Measurements from ENCODE around the gene STMN1. TPM values are rescaled to one million over a fixed set of nuclear protein-coding genes. Genes with fewer than 3 reads are reported as not detected.

Gene STMN1
- total RNA-seq, 4 donors from 2014 or later = 19.0 to 26.5 (median 24.0) TPM

DNA sequence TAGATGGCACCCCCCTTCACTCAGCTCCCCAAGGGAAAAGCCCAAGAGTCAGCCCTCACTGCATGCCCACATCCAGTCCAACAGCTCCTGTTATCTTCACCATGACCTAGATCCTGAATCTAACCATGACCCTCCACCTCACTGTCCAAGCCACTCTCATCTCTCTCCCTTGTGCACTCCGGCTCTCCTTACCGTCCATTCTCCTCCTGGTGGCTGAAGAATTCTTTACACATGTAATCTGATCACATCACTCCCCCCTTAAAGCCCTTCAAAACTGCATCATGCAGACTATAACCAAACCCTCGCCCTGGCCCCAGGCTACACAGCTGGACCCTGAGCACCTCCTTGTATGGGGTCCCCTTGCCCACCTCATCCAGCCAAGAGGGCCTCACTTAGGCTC lies 16.7 kb downstream of the STMN1 start:
- WGBS, 2 donors = 82 to 91% methylated on average over 3 of the region's 3 CpGs
- intact Hi-C loops (cut with DNase I; ENCODE audit: low total_unique reads) = no loop called here
- TF ChIP-seq POLR2A (IDR thresholded peaks at IDR 0.05) = no peak
- no peak for TF ChIP-seq CTCF (IDR thresholded peaks at IDR 0.05)
- no peak overlapping the region for H3K4me3 ChIP-seq (ENCODE audit: low read depth, poor library complexity, severe bottlenecking)
- DNase-seq (ENCODE audit: low spot score in 2 of 2) = no peak

- no peak overlapping the region for H3K4me3 ChIP-seq (ENCODE audit: low read depth, poor library complexity, severe bottlenecking)
- intact Hi-C loops (cut with DNase I; ENCODE audit: low total_unique reads) = no loop called here
- WGBS, 2 donors = 71 to 77% methylated on average over 7 of the region's 7 CpGs
- no peak for DNase-seq (ENCODE audit: low spot score in 2 of 2)
- TF ChIP-seq POLR2A (IDR thresholded peaks at IDR 0.05) (no peak), CTCF (IDR thresholded peaks at IDR 0.05) (no peak)
These were observed 17.7 kb downstream of the STMN1 start for GRCh38 chr1:25888426-25888987.

DNA sequence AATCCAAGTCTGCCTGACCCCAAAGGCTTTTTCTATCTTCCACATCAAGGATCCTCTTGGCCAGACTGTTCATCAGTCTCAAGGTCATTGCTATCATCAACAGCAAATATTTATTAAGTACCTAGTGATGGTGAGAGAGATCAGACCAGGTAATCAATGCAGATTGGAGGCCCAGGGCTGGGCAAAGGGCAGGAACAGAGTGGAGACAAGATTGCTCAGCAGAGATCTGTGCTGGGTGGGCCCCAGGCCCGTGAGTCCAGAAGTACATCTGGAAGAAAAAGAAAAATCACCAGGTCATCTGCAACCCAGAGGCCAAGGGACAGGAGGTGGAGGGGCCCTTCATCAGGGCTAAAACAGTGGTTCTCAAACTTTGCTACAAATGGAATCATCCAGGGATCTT lies 20.6 kb downstream of the STMN1 start:
- no peak for TF ChIP-seq POLR2A (IDR thresholded peaks at IDR 0.05)
- no peak for TF ChIP-seq CTCF (IDR thresholded peaks at IDR 0.05)
- intact Hi-C loops (cut with DNase I; ENCODE audit: low total_unique reads) = no loop called here
- 94 to 100% methylated on average over 1 of the region's 1 CpG for WGBS, 2 donors
- H3K4me3 ChIP-seq (ENCODE audit: low read depth, poor library complexity, severe bottlenecking) = no peak overlapping the region
- DNase-seq (ENCODE audit: low spot score in 2 of 2) = no peak

- 83 to 91% methylated on average over 11 of the region's 11 CpGs for WGBS, 2 donors
- intact Hi-C loops (cut with DNase I; ENCODE audit: low total_unique reads) = no loop called here
- TF ChIP-seq CTCF (IDR thresholded peaks at IDR 0.05) = no peak
- no peak for TF ChIP-seq POLR2A (IDR thresholded peaks at IDR 0.05)
- H3K4me3 ChIP-seq (ENCODE audit: low read depth, poor library complexity, severe bottlenecking) = no peak overlapping the region
- no peak for DNase-seq (ENCODE audit: low spot score in 2 of 2)
These were observed 25.0 kb downstream of the STMN1 start for GRCh38 chr1:25881266-25881665.

GRCh38 chr1:25880518-25880917 lies 25.7 kb downstream of the STMN1 start:
- H3K4me3 ChIP-seq (ENCODE audit: low read depth, poor library complexity, severe bottlenecking) = no peak overlapping the region
- intact Hi-C loops (cut with DNase I; ENCODE audit: low total_unique reads) = no loop called here
- DNase-seq (ENCODE audit: low spot score in 2 of 2) = no peak
- TF ChIP-seq CTCF (IDR thresholded peaks at IDR 0.05) (no peak), POLR2A (IDR thresholded peaks at IDR 0.05) (no peak)
- 93 to 95% methylated on average over 5 of the region's 5 CpGs for WGBS, 2 donors

DNA sequence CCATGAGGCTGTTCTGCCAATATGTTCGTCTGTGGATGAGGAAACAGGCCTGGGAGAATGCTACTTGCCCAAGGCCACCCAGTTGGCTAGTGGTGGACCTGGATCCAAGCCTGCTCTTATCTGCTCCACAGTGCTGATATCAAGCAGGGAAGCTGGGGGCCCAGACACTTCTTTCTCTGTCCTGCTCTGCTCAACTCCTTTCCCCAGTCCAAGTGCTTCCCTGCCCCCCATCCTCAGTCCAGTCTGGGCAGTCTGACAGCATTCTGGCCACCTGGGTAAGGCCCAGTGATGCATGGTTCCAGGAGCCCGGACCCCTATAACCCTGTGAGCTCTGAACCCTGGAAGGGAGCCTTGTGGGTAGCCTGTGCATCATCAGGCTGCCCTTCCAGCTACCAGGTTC lies 26.5 kb downstream of the STMN1 start:
- intact Hi-C loops (cut with DNase I; ENCODE audit: low total_unique reads) = no loop called here
- TF ChIP-seq POLR2A (IDR thresholded peaks at IDR 0.05) = no peak
- no peak for TF ChIP-seq CTCF (IDR thresholded peaks at IDR 0.05)
- H3K4me3 ChIP-seq (ENCODE audit: low read depth, poor library complexity, severe bottlenecking) = no peak overlapping the region
- DNase-seq (ENCODE audit: low spot score in 2 of 2) = no peak
- WGBS, 2 donors = 61 to 68% methylated on average over 2 of the region's 2 CpGs

Data from lower leg skin (tissue), 4 donors.